GM23338 (cell line): ENCODE data around the gene CDC42BPA. TPM values are rescaled to one million over a fixed set of nuclear protein-coding genes. Genes with fewer than 3 reads are reported as not detected.

Experiments
- ATAC-seq: fragments of 200-7000 bp; cut with Tn5 transposase; 3 replicates; pipeline ENCODE4 v1.9.1; 2020
- DNase-seq: peaks from one replicate; pipeline ENCODE4 v3.0.0-alpha.2; 2015; ENCODE audit warnings: low spot score
- H2AFZ ChIP-seq: fragments of 200-600 bp; sonication (generic); 2 replicates; pipeline ENCODE4 v1.8.0; 2016; ENCODE audit warnings: antibody characterized with exemption, mild to moderate bottlenecking, moderate library complexity
- H3F3A ChIP-seq: fragments of 200-600 bp; sonication (generic); replicated peaks from 2 replicates; pipeline ENCODE4 v1.8.0; 2017; ENCODE audit warnings: antibody characterized with exemption, mixed run types, low read depth
- H3K27ac ChIP-seq: fragments of 200-600 bp; sonication (generic); 2 replicates; pipeline ENCODE4 v1.6.1; 2016; ENCODE audit warnings: low read depth
- H3K27me3 ChIP-seq: fragments of 200-600 bp; sonication (generic); 2 replicates; pipeline ENCODE4 v1.8.0; 2016; ENCODE audit warnings: mild to moderate bottlenecking, mixed run types, moderate library complexity; ENCODE audit not compliant: insufficient read depth
- H3K36me3 ChIP-seq: fragments of 200-600 bp; sonication (generic); 2 replicates; pipeline ENCODE4 v1.8.0; 2016; ENCODE audit warnings: mild to moderate bottlenecking; ENCODE audit not compliant: insufficient read depth
- H3K4me1 ChIP-seq: fragments of 200-600 bp; sonication (generic); 2 replicates; pipeline ENCODE4 v1.8.0; 2016; ENCODE audit warnings: mild to moderate bottlenecking, moderate library complexity; ENCODE audit not compliant: insufficient read depth
- H3K4me2 ChIP-seq: fragments of 200-600 bp; sonication (generic); 2 replicates; pipeline ENCODE4 v1.7.1; 2017; ENCODE audit warnings: mixed run types
- H3K4me3 ChIP-seq: fragments of 200-600 bp; sonication (generic); 2 replicates; pipeline ENCODE4 v1.6.1; 2016; ENCODE audit warnings: mixed run types
- H3K79me2 ChIP-seq: fragments of 200-600 bp; sonication (generic); replicated peaks from 2 replicates; pipeline ENCODE4 v1.8.0; 2017; ENCODE audit warnings: mild to moderate bottlenecking; ENCODE audit not compliant: insufficient read depth
- H3K9me2 ChIP-seq: fragments of 200-600 bp; sonication (generic); 2 replicates; pipeline ENCODE4 v1.8.0; 2017; ENCODE audit not compliant: insufficient read depth
- H4K20me1 ChIP-seq: fragments of 200-600 bp; sonication (generic); replicated peaks from 2 replicates; pipeline ENCODE4 v1.8.0; 2017; ENCODE audit warnings: mild to moderate bottlenecking; ENCODE audit not compliant: insufficient read depth
- H3K27ac Mint-ChIP-seq: 2 replicates; pipeline ENCODE4 v1.8.0; 2020; ENCODE audit warnings: inconsistent platforms, mild to moderate bottlenecking, moderate library complexity, mixed read lengths
- H3K27me3 Mint-ChIP-seq: 3 replicates; pipeline ENCODE4 v1.8.0; 2022; ENCODE audit warnings: low read depth, mild to moderate bottlenecking, moderate library complexity, mixed read lengths, inconsistent platforms; ENCODE audit not compliant: insufficient read depth, poor library complexity
- H3K36me3 Mint-ChIP-seq: 3 replicates; pipeline ENCODE4 v1.8.0; 2021; ENCODE audit warnings: low read depth, mild to moderate bottlenecking, inconsistent platforms, moderate library complexity, mixed read lengths
- H3K4me1 Mint-ChIP-seq: 3 replicates; pipeline ENCODE4 v1.8.0; 2020; ENCODE audit warnings: mild to moderate bottlenecking, inconsistent platforms, mixed read lengths
- H3K4me3 Mint-ChIP-seq: 3 replicates; pipeline ENCODE4 v1.8.0; 2021; ENCODE audit warnings: moderate library complexity, mild to moderate bottlenecking, inconsistent platforms, mixed read lengths
- H3K9me3 Mint-ChIP-seq: 3 replicates; pipeline ENCODE4 v1.8.0; 2020; ENCODE audit warnings: moderate library complexity, mild to moderate bottlenecking, inconsistent platforms, mixed read lengths
- CREB1 ChIP-seq: fragments of 250-450 bp; sonication (Bioruptor Pico); IDR thresholded peaks from 2 replicates; pipeline ENCODE4 v1.5.0; 2020; ENCODE audit warnings: low read depth, mild to moderate bottlenecking, moderate library complexity
- EZH2 ChIP-seq: fragments of 200-600 bp; sonication (generic); IDR thresholded peaks from one replicate; pipeline ENCODE4 v1.8.0; 2017; ENCODE audit warnings: antibody characterized with exemption, mild to moderate bottlenecking, low read depth; ENCODE audit not compliant: unreplicated experiment
- EZH2phosphoT487 ChIP-seq: fragments of 200-600 bp; sonication (generic); IDR thresholded peaks from one replicate; pipeline ENCODE4 v1.8.1; 2018; ENCODE audit warnings: antibody characterized with exemption; ENCODE audit not compliant: unreplicated experiment
- JUNB ChIP-seq: IDR thresholded peaks from one replicate; pipeline ENCODE4 v1.6.1; 2016; ENCODE audit warnings: antibody characterized with exemption; ENCODE audit not compliant: unreplicated experiment
- NANOG ChIP-seq: IDR thresholded peaks from 2 replicates; pipeline ENCODE4 v1.6.1; 2016; ENCODE audit warnings: antibody characterized with exemption, borderline replicate concordance
- POLR2AphosphoS5 ChIP-seq: IDR thresholded peaks from 2 replicates; pipeline ENCODE4 v1.6.1; 2016; ENCODE audit warnings: antibody characterized with exemption, low read depth
- STAT1 ChIP-seq: IDR thresholded peaks from one replicate; pipeline ENCODE4 v1.6.1; 2016; ENCODE audit warnings: antibody characterized with exemption; ENCODE audit not compliant: unreplicated experiment
- ZNF114 ChIP-seq: fragments of 250-450 bp; sonication (Bioruptor Pico); IDR thresholded peaks from 2 replicates; pipeline ENCODE4 v1.5.0; 2020; ENCODE audit warnings: mild to moderate bottlenecking, moderate library complexity
- ZNF331 ChIP-seq: fragments of 250-450 bp; sonication (Bioruptor Pico); IDR thresholded peaks from 2 replicates; pipeline ENCODE4 v1.5.0; 2020; ENCODE audit warnings: low read depth, mild to moderate bottlenecking, moderate library complexity
- polyA plus RNA-seq: library from polyadenylated mRNA; unstranded; fragments of >200 nt; fragmentation: Nextera tagmentation; extraction: Ambion mirVana; gene quantifications from 2 replicates; pipeline ENCODE4 v1.2.1, GENCODE V29; 2016
- total RNA-seq: library from RNA; depleted of rRNA; stranded (reverse); fragments of >200 nt; shearing (Covaris generic); gene quantifications from 2 replicates; pipeline ENCODE4 v1.2.3, GENCODE V29; 2014
- TF ChIP-seq, protein P1 (sequence below), 2 experiments: fragments of 200-600 bp in 1 of 2; sonication (generic) in 1 of 2; conservative IDR thresholded peaks; 2 replicates each; pipeline versions ENCODE4 v1.5.1 to v1.6.1; 2016 to 2017; ENCODE audit warnings: antibody characterized with exemption in 2 of 2, low read depth in 2 of 2, mild to moderate bottlenecking in 2 of 2, moderate library complexity in 1 of 2
- TF ChIP-seq, protein P2 (sequence below): IDR thresholded peaks from 2 replicates; pipeline ENCODE4 v1.6.1; 2016; ENCODE audit warnings: antibody characterized with exemption
- TF ChIP-seq, protein P3 (sequence below): IDR thresholded peaks from one replicate; pipeline ENCODE4 v1.6.1; 2018; ENCODE audit warnings: antibody characterized with exemption; ENCODE audit not compliant: unreplicated experiment
- TF ChIP-seq, protein P4 (sequence below): fragments of 250-450 bp; sonication (Bioruptor Pico); IDR thresholded peaks from 2 replicates; pipeline ENCODE4 v1.5.0; 2020; ENCODE audit warnings: mild to moderate bottlenecking, moderate library complexity

The CDC42BPA gene
- total and polyA plus RNA-seq, 2 experiments from 2014 or later, result 17.7 to 40.1 TPM

DNA sequence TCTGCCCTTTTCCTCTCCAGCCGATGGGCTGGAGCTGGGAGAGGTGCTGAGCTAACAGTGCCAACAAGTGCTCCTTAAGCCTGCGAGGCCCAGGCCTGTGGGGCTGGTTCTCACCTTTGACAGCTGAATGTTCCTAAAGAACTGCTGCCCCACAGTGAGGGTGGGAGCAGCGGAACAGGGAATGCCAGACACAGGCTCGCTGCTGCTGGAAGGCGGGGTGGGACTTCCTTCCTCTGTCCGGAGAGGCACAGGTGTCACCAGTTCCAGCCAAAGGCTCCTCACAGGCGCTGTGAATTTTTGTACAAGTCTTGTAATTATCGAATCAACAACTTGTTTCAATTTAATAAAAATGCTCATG is 331.1 kb downstream of the CDC42BPA start:
- H3K4me3 ChIP-seq, result no peak overlapping the region
- H3K36me3 Mint-ChIP-seq, result peaks cover 21% of the 10 kb centered on the region
- H3K27ac ChIP-seq, result no peak overlapping the region
- no peak overlapping the region for H2AFZ ChIP-seq
- H3K4me1 ChIP-seq, result no peaks in the 10 kb centered on the region
- TF ChIP-seq EZH2, result no peak
- TF ChIP-seq, protein P1, sequence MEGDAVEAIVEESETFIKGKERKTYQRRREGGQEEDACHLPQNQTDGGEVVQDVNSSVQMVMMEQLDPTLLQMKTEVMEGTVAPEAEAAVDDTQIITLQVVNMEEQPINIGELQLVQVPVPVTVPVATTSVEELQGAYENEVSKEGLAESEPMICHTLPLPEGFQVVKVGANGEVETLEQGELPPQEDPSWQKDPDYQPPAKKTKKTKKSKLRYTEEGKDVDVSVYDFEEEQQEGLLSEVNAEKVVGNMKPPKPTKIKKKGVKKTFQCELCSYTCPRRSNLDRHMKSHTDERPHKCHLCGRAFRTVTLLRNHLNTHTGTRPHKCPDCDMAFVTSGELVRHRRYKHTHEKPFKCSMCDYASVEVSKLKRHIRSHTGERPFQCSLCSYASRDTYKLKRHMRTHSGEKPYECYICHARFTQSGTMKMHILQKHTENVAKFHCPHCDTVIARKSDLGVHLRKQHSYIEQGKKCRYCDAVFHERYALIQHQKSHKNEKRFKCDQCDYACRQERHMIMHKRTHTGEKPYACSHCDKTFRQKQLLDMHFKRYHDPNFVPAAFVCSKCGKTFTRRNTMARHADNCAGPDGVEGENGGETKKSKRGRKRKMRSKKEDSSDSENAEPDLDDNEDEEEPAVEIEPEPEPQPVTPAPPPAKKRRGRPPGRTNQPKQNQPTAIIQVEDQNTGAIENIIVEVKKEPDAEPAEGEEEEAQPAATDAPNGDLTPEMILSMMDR (conservative IDR thresholded peaks at IDR 0.05; ENCODE audit: low read depth in 2 of 2), result no peak
- no peak for TF ChIP-seq JUNB
- TF ChIP-seq CREB1 (CRISPR knock-in tag), result no peak
- no peak for TF ChIP-seq NANOG
- TF ChIP-seq, protein P2, sequence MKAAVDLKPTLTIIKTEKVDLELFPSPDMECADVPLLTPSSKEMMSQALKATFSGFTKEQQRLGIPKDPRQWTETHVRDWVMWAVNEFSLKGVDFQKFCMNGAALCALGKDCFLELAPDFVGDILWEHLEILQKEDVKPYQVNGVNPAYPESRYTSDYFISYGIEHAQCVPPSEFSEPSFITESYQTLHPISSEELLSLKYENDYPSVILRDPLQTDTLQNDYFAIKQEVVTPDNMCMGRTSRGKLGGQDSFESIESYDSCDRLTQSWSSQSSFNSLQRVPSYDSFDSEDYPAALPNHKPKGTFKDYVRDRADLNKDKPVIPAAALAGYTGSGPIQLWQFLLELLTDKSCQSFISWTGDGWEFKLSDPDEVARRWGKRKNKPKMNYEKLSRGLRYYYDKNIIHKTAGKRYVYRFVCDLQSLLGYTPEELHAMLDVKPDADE, result no peak
- TF ChIP-seq, protein P3, sequence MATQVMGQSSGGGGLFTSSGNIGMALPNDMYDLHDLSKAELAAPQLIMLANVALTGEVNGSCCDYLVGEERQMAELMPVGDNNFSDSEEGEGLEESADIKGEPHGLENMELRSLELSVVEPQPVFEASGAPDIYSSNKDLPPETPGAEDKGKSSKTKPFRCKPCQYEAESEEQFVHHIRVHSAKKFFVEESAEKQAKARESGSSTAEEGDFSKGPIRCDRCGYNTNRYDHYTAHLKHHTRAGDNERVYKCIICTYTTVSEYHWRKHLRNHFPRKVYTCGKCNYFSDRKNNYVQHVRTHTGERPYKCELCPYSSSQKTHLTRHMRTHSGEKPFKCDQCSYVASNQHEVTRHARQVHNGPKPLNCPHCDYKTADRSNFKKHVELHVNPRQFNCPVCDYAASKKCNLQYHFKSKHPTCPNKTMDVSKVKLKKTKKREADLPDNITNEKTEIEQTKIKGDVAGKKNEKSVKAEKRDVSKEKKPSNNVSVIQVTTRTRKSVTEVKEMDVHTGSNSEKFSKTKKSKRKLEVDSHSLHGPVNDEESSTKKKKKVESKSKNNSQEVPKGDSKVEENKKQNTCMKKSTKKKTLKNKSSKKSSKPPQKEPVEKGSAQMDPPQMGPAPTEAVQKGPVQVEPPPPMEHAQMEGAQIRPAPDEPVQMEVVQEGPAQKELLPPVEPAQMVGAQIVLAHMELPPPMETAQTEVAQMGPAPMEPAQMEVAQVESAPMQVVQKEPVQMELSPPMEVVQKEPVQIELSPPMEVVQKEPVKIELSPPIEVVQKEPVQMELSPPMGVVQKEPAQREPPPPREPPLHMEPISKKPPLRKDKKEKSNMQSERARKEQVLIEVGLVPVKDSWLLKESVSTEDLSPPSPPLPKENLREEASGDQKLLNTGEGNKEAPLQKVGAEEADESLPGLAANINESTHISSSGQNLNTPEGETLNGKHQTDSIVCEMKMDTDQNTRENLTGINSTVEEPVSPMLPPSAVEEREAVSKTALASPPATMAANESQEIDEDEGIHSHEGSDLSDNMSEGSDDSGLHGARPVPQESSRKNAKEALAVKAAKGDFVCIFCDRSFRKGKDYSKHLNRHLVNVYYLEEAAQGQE, result no peak
- TF ChIP-seq, protein P4, sequence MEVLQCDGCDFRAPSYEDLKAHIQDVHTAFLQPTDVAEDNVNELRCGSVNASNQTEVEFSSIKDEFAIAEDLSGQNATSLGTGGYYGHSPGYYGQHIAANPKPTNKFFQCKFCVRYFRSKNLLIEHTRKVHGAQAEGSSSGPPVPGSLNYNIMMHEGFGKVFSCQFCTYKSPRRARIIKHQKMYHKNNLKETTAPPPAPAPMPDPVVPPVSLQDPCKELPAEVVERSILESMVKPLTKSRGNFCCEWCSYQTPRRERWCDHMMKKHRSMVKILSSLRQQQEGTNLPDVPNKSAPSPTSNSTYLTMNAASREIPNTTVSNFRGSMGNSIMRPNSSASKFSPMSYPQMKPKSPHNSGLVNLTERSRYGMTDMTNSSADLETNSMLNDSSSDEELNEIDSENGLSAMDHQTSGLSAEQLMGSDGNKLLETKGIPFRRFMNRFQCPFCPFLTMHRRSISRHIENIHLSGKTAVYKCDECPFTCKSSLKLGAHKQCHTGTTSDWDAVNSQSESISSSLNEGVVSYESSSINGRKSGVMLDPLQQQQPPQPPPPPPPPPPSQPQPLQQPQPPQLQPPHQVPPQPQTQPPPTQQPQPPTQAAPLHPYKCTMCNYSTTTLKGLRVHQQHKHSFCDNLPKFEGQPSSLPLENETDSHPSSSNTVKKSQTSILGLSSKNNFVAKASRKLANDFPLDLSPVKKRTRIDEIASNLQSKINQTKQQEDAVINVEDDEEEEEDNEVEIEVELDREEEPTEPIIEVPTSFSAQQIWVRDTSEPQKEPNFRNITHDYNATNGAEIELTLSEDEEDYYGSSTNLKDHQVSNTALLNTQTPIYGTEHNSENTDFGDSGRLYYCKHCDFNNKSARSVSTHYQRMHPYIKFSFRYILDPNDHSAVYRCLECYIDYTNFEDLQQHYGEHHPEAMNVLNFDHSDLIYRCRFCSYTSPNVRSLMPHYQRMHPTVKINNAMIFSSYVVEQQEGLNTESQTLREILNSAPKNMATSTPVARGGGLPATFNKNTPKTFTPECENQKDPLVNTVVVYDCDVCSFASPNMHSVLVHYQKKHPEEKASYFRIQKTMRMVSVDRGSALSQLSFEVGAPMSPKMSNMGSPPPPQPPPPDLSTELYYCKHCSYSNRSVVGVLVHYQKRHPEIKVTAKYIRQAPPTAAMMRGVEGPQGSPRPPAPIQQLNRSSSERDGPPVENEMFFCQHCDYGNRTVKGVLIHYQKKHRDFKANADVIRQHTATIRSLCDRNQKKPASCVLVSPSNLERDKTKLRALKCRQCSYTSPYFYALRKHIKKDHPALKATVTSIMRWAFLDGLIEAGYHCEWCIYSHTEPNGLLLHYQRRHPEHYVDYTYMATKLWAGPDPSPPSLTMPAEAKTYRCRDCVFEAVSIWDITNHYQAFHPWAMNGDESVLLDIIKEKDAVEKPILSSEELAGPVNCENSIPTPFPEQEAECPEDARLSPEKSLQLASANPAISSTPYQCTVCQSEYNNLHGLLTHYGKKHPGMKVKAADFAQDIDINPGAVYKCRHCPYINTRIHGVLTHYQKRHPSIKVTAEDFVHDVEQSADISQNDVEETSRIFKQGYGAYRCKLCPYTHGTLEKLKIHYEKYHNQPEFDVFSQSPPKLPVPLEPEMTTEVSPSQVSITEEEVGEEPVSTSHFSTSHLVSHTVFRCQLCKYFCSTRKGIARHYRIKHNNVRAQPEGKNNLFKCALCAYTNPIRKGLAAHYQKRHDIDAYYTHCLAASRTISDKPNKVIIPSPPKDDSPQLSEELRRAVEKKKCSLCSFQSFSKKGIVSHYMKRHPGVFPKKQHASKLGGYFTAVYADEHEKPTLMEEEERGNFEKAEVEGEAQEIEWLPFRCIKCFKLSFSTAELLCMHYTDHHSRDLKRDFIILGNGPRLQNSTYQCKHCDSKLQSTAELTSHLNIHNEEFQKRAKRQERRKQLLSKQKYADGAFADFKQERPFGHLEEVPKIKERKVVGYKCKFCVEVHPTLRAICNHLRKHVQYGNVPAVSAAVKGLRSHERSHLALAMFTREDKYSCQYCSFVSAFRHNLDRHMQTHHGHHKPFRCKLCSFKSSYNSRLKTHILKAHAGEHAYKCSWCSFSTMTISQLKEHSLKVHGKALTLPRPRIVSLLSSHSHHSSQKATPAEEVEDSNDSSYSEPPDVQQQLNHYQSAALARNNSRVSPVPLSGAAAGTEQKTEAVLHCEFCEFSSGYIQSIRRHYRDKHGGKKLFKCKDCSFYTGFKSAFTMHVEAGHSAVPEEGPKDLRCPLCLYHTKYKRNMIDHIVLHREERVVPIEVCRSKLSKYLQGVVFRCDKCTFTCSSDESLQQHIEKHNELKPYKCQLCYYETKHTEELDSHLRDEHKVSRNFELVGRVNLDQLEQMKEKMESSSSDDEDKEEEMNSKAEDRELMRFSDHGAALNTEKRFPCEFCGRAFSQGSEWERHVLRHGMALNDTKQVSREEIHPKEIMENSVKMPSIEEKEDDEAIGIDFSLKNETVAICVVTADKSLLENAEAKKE (CRISPR knock-in tag), result no peak
- TF ChIP-seq STAT1, result no peak
- TF ChIP-seq EZH2phosphoT487, result no peak
- no peak for TF ChIP-seq POLR2AphosphoS5
- no peak for TF ChIP-seq ZNF114 (CRISPR knock-in tag)
- TF ChIP-seq ZNF331 (CRISPR knock-in tag), result no peak
- H3K4me3 Mint-ChIP-seq, result no peak overlapping the region
- no peaks in the 10 kb centered on the region for H3K9me2 ChIP-seq
- H4K20me1 ChIP-seq, result no peaks in the 10 kb centered on the region; the same call in 1 of the 2 replicates
- H3K27ac Mint-ChIP-seq, result no peak overlapping the region
- H3F3A ChIP-seq, result no peaks in the 10 kb centered on the region; the same call in 1 of the 2 replicates
- no peak overlapping the region for H3K4me2 ChIP-seq
- no peaks in the 10 kb centered on the region for H3K79me2 ChIP-seq
- ATAC-seq (no peak), DNase-seq (no peak)
- no peaks in the 10 kb centered on the region for H3K9me3 Mint-ChIP-seq
- H3K36me3 ChIP-seq, result no peaks in the 10 kb centered on the region
- no peaks in the 10 kb centered on the region for H3K27me3 ChIP-seq
- peaks cover 19% of the 10 kb centered on the region for H3K27me3 Mint-ChIP-seq
- H3K4me1 Mint-ChIP-seq, result peaks cover 15% of the 10 kb centered on the region
